NK-92 (cell line): ENCODE measurements around the gene ADGRV1.
"Not testable (repeated sequence)": the region's sequence is repeated elsewhere in the genome, so short reads cannot be mapped to it uniquely, and the experiment has no call there.

ENCODE experiments used
- DNase-seq: peaks from one replicate; lab custom pipeline; 2025; ENCODE audit not compliant: unreplicated experiment; lab: John Stamatoyannopoulos, UW

Gene ADGRV1

DNA sequence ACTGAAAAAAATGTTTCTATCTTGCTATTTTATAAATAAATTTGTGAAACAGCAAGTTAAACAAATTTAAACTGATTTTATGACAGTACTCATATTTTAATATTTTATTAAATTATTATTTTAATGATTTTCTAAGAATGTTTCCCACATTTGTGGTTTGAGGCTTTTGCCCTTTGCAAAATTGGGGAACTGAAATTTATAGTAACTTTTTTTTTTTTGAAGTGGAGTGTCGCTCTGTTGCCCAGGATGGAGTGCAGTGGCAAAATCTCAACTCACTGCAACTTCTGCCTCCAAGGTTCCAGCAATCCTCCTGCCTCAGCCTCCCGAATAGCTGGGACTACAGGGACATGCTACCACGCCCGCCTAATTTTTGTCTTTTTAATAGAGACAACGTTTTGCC, 7.2 kb upstream of the ADGRV1 start:
- DNase-seq = no peak

DNA sequence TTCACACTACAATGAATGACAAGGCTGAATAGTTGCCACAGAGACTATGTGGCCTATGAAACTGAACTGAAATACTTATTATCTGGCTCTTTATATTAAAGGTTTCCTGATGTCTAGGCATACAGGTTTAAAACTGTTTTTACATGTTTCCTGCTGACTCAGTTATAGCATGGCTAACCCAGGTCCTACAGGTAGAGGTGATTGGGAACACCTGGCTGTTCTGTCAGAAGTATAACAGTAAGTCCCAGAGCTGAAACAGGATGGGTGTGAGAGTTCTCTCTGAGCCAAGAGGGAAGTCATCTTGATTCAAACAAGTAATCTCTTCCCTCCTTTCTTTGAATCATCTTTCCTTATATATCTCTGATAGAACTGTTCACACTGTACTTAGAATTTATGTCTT, 4.9 kb upstream of the ADGRV1 start:
- DNase-seq = no peak

DNA sequence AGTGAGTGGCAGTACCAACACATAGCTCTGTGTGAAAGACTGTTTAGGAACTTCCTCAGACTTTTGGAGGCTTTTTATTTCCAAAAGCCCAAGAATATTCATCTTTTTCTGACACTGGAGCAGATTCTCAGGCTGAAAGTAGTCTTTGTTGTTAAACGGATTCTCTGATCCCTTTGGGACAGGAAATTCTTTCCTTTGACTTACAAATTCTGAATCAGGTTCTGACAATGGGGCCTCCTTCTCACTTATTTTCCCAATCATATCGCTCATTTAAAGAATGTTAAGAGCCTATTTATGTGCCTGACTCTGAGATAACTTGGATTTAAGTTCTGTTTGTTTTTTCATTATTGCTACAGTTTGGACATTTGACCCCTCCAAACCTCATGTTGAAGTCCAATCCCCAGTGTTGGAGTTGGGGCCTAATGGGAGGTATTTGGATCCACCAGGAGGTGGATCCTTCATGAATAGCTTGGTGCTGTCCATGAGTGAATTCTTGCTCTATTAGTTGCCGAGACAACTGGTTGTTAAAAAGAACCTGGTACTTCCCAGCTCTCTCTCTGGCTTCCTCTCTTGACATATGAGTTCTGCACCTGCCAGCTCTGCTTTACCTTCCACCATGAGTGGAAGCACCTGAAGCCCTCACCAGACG, 4.1 kb upstream of the ADGRV1 start:
- no peak for DNase-seq

DNA sequence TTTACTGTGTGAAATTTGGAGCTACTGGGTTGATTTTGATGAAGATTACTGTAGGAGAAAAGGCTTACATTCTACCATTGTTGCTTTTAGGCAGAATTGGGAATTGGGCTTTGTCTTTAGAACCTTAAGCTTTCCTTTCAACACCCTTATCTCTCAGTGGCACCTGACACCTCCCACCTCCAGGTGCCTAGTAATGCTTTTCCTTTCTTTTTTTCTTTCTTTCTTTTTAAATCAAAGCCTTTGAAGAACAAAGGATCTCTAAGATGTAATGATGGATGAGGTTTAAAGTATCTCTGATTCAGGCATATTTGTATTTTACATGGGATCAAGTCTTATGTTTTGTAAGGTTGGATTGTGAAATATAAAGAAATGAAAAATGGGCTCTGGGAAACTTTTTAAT, 2.9 kb upstream of the ADGRV1 start:
- no peak for DNase-seq

DNA sequence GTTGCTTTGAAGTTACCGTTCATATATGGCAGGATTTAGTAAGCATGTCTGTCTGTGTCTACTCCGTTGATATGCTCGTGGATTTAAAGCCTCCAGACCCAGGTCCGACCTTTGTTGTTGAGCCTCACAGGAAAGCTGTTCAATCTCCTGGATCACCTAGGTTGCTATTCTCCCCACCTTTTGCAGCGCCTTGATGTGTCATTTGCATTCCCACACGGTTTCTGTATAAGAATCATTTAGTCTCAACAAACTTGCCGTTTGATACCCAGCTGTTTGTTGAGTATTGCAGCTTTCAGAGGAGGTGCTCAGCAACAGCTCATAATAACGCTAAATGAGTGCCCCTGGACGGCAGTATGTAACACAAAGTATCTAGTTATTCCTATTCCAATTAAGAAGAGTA, 1.2 kb upstream of the ADGRV1 start:
- DNase-seq = no peak

DNA sequence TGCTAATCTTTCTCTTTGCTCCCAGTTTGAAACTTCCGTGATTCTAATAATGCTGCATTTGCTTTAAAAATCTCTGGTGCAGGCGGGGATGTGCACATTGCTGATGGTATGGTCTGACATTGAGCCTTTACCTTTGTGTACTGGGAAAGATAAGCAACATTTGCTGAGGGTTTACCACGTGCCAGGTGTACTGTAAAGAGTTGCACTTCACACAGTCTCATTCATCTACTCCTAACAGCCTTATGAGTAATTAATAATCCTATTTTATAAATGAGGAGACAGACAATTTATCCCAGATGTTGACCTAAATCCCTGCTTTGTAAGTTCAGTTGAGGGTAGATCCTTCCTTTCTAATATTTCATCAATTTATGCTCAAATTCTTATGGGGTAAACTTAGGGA, 726 bp upstream of the ADGRV1 start:
- no peak for DNase-seq

DNA sequence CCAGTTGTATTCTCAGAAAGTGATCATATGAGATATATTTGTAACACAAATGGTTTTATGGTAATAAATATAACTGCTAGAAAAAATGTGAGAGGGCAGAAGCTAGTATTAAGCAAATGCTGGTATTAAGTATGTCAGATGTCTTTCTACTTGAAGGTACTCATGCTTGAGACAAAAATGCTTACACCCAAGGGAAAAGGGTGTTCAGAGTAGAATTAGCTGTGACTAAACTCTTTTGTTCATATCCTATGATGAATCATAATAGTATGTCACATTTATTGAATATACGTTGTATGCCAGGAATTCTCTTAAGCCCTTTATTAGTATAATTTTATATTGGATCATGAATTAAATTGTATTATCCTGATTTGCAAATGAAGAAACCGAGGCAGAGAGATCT, 2.2 kb downstream of the ADGRV1 start:
- no peak for DNase-seq

DNA sequence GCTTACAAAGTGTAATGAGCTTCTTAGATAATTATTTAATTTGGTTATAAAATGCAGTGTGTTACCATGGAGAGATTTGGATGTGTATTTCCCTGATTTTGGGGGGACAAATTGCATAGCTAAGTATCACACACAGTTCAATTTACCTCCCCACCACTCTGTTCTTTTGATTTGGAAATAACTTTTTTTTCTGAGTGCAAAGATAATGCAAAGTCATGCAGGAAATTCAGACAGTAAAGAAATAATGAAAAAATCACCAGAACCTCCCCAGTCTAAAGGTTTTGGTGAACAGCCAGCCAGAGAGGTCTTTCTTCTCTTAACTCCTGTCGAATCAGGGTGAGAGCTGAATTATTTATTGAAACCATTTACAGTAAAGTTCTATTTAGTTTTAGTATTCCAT, 3.2 kb downstream of the ADGRV1 start:
- no peak for DNase-seq

DNA sequence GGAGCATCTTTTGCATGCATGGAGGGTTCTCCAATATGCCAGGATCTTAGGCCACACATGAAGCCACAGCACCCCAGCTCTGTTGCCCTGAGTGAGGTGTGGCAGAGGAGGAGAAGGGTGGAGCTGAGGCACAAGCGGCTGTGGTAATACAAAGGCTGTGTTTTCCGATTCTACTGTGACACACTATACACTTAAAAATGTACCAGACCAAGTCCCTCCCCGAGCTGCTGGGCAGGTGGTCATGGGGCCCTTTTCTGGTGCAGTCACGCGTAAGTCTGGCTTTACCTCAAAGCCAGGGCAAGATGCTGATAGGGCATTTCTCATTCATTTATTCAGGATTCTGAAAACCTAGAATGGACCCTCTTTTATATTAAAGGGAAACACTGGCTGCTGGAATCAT, 3.7 kb downstream of the ADGRV1 start:
- DNase-seq = no peak

DNA sequence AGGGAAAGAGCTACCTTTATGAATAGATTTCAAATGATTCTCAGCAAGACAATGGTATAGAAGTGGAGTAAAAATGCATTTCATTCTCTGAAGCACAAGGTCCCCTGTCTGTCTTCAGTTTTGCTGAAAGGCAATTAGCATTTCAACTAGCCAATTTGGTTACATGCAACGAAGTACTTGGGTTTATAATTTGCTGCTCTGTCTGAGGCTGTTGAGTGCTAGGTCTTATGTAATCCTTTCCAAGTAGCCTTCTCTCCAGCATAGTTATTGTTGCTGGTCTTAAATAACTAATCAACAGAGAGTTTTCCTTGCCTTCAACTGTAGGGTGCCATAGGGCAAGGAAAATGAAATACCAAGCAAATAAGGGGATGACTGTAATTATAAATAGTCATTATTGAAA, 4.5 kb downstream of the ADGRV1 start:
- no peak for DNase-seq

DNA sequence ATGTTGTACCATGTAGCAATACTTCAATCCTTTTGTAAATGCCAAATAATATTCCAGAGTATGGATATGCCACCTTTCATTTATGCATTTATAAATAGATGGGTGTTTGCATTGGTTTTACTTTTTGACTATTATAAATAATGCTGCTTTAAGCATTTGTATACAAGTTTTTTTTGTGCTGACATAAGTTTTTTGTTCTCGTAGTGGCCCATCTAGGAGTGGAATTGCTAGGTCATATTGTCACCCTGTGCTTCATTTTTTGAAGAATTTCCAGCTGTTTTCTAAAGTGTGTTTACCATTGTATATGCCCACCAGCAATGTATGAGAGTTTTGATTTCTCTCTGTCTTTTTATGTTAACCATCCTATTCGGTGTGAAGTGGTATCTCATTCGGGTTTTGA, 6.9 kb downstream of the ADGRV1 start:
- no peak for DNase-seq

DNA sequence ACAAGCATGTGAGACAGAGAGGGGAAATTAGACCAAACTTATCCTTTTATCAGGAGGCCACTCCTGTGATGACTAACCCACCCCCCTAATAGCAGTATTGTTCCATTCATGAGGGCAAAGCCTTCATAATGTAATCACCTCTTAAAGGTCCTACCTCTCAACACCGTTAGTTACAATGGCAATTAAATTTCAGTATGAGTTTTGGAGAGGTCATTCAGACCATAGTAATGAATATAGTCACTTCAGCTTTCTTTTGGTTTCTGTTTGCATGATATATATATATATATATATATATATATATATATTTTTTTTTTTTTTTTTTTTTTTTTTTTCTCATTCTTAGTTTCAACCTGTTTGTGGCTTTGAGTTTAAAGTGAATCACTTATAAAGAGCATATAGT, 10.5 kb downstream of the ADGRV1 start:
- no peak for DNase-seq

DNA sequence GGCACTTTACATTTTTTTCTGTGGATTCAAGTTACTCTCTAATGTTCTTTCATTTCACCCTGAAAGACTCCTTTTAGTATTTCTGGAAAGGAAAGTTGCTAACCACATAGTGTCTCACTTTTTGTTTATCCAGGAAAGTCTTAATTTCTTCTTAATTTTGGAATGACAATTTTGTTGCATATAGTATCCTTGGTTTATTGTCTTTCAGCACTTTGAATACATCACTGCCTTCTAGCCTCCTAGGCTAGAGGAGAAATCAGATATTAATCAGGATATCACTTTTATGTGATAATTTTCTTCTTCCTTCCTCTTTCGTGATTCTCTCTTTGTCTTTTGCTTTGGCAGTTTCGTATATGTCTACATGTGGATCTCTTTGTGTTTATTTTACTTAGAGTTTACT, 11.4 kb downstream of the ADGRV1 start:
- no peak for DNase-seq

DNA sequence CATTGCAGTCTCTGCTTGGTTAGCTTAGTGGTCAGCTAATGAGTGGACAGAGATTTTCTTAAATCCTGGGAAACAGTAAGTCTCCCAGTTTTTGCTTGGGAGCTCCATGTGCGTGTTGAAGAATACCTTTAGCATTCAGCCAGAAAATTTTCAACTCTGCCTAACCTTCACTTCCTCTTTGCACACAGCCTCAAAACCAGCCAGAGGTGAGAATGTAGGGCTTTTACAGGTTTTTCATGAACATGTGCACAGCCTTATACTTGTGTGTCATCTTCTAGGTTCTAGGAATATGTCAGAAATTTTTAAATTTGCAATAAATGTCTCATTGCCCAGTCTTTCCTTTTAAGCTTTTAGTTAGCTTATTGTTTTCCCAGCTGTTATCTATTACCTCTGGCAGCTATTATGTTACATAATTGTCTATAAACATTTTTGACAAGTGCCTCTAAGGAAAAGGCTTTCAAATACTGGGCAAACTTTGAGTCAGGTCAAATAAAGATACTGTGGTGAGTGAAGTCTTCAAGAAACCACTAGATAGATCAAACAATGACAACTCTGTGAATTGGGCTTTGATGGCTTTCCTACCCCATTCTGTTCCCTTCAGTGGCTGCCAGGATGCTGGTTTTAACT, 12.7 kb downstream of the ADGRV1 start:
- no peak for DNase-seq

DNA sequence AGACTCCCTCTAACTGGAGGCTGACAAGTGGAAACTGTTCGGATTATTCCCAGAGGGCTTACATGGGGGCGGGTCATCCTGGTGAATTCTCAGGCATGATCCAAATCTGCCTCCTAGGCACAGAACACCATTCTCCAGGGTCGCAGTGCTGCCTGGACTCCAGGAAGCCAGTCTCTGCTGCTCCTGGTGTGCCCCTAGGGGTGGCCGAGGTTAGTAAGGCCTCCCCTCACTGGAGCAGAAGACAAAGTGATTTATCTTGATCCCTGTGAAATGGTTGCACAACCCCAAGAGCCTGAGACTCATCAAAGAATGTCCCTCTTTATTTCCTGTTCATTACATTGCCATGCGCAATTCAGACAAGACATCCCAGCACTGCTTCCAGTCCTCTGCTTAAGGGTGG, 17.1 kb downstream of the ADGRV1 start:
- no peak for DNase-seq

DNA sequence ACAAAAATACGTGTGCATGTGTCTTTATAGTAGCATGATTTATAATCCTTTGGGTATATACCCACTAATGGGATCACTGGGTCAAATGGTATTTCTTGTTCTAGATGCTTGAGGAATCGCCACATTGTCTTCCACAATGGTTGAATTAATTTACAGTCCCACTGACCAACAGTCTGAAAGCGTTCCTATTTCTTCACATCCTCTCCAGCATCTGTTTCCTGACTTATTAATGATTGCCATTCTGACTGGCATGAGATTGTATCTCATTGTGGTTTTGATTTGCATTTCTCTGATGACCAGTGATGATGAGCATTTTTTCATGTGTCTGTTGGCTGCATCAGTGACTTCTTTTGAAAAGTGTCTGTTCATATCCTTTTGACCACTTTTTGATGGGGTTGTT, 18.0 kb downstream of the ADGRV1 start:
- not testable (repeated sequence) for DNase-seq

DNA sequence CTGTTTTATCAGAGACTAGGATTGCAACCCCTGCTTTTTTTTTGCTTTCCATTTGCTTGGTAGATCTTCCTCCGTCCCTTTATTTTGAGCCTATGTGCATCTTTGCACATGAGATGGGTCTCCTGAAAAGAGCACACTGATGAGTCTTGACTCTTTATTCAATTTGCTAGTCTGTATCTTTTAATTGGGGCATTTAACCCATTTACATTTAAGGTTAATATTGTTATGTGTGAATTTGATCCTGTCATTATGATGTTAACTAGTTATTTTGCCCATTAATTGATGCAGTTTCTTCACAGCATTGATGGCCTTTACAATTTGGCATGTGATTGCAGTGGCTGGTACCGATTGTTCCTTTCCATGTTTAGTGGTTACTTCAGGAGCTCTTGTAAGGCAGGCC, 21.3 kb downstream of the ADGRV1 start:
- not testable (repeated sequence) for DNase-seq

DNA sequence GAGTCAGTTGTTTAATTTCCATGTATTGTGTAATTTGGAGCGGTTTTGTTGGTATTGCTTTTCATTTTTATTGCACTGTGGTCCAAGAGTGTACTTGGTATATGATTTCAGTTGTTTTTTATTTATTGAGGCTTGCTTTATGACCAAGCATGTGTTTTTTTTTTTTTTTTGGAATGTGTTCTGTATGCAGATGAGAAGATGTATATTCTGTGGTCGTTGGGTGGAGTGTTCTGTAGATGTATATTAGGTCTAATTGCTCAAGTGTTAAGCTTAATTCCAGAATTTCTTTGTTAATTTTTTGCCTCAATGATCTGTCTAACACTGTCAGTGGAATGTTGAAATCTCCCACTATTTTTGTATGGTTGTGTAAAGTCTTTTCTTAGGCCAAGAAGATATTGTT, 23.4 kb downstream of the ADGRV1 start:
- no peak for DNase-seq

DNA sequence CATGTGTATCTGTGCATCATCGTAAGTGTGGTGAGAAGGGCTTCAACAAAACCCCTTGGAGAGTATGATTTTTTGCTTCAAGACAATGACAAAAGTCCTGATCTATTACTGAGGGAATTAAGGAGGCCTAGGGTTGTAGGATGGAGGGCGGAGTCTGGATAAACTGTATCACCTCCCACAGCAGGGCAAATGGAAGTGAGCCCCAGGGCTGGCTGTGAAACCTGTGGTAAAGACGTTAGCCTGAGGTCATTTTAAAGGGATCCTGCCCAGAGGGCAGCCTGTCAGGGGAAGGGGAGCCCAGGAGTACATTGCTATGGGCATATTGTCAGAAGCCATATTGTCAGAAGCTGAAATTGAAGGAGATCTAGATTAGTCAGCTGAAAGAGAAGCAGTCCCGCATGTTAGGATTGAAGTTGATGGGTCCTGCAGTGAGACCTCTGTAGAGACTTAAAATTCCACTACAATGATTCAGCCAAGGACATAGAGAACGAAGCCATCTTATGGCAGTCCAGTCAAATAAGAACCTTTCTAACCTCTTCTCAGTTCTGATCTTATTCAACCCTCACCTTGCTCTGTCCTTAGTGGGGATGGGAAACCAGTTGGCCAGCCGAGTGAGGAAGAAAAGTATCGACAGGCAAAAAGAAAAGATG, 26.9 kb downstream of the ADGRV1 start:
- DNase-seq = no peak

DNA sequence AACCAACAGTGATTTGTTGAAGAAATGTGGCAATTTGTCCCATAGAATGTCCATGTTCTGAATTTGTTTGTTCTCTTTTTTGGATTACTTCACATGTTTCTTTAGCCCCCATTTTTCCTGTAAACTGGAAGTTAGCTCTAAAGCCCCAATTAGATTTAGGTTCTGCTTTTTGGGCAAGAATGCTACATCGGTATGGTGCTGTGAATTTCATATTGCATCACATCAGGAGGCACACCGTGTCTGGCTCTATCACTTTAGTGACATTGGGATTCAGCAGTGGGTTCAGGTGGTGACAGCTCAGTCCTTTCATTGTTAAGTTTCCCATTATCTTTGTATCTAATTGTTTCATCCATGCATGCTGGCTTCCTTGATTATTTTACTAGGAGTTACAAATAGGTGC, 27.9 kb downstream of the ADGRV1 start:
- DNase-seq = no peak

DNA sequence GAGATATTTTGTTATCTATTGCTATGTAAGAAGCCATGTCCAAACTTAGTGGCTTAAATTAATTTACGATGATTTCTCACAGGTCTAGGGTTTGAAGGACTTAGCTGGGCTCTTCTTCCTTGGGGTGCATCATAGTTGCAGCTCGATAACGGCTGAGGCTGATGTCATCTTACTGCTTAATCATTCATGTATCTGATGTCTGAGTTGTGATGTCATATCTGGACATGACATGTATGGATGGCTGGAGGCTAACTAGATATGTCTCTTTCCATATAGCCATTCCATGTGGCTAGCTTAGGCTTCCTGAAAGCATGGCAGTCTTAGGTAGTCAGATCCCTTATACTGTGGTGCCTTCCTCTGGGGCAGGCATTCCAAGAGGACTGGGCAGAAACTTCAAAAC, 31.6 kb downstream of the ADGRV1 start:
- DNase-seq = no peak

DNA sequence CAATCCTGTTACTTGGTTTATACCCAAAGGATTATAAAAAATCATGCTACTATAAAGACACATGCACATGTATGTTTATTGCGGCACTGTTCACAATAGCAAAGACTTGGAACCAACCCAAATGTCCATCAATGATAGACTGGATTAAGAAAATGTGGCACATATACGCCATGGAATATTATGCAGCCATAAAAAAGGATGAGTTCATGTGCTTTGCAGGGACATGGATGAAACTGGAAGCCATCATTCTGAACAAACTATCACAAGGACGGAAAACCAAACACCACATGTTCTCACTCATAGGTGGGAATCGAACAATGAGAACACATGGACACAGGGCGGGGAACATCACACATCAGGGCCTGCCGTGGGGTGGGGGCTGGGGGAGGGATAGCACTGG, 34.5 kb downstream of the ADGRV1 start:
- DNase-seq = not testable (repeated sequence)

DNA sequence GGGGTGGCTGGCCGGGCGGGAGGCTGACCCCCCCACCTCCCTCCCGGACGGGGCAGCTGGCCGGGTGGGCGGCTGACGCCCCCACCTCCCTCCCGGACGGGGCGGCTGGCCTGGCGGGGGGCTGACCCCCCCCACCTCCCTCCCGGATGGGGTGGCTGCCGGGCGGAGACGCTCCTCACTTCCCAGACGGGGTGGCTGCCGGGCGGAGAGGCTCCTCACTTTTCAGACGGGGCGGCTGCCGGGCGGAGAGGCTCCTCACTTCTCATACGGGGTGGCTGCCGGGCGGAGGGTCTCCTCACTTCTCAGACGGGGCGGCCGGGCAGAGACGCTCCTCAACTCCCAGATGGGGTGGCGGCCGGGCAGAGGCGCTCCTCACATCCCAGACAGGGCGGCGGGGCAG, 37.2 kb downstream of the ADGRV1 start:
- not testable (repeated sequence) for DNase-seq
